ENCODE results near the gene IGFBP3. TPM values are rescaled to one million over a fixed set of nuclear protein-coding genes. Genes with fewer than 3 reads are reported as not detected.
A peak's percentile ranks its signal among the peaks of the same experiment; 100 is the strongest.

IGFBP3 gene
- total and polyA plus RNA-seq, 2 experiments from 2014 or later, result 12.2 to 19.1 TPM

DNA sequence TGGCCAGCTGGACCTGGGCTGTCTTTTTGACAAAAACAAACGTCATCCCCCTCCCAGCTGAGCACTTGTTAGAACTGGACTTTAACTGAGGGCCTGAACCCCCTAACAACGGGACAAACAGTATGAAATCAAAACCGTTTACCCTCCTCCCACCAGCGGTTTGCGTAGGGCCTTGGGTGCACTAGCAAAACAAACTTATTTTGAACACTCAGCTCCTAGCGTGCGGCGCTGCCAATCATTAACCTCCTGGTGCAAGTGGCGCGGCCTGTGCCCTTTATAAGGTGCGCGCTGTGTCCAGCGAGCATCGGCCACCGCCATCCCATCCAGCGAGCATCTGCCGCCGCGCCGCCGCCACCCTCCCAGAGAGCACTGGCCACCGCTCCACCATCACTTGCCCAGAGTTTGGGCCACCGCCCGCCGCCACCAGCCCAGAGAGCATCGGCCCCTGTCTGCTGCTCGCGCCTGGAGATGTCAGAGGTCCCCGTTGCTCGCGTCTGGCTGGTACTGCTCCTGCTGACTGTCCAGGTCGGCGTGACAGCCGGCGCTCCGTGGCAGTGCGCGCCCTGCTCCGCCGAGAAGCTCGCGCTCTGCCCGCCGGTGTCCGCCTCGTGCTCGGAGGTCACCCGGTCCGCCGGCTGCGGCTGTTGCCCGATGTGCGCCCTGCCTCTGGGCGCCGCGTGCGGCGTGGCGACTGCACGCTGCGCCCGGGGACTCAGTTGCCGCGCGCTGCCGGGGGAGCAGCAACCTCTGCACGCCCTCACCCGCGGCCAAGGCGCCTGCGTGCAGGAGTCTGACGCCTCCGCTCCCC lies 32.7 kb downstream of the IGFBP3 start, which contains the start of gene IGFBP1:
IGFBP1 (plus strand) TSS at position 304 of the 808 bp plus-strand sequence; CDS start at position 469, 165 bp downstream.
- H3K36me3 ChIP-seq, result no peaks in the 10 kb centered on the region
- H3K4me3 ChIP-seq, result peak within 1 kb of the TSS; percentile 28
- peak; percentile 42 to 56 for DNase-seq (ENCODE audit: low read depth in 1 of 2, low spot score in 1 of 2)
- peaks cover 77% of the 10 kb centered on the region for H3K27me3 ChIP-seq
- H3K4me1 ChIP-seq (ENCODE audit: low read depth), result no peaks in the 10 kb centered on the region
- TF ChIP-seq, protein P1, sequence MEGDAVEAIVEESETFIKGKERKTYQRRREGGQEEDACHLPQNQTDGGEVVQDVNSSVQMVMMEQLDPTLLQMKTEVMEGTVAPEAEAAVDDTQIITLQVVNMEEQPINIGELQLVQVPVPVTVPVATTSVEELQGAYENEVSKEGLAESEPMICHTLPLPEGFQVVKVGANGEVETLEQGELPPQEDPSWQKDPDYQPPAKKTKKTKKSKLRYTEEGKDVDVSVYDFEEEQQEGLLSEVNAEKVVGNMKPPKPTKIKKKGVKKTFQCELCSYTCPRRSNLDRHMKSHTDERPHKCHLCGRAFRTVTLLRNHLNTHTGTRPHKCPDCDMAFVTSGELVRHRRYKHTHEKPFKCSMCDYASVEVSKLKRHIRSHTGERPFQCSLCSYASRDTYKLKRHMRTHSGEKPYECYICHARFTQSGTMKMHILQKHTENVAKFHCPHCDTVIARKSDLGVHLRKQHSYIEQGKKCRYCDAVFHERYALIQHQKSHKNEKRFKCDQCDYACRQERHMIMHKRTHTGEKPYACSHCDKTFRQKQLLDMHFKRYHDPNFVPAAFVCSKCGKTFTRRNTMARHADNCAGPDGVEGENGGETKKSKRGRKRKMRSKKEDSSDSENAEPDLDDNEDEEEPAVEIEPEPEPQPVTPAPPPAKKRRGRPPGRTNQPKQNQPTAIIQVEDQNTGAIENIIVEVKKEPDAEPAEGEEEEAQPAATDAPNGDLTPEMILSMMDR (IDR thresholded peaks at IDR 0.05; ENCODE audit: low read depth, low read length), result no peak
- no peaks in the 10 kb centered on the region for H3K9me3 ChIP-seq (ENCODE audit: low read depth)
- no peak within 1 kb of the TSS for H3K27ac ChIP-seq

DNA sequence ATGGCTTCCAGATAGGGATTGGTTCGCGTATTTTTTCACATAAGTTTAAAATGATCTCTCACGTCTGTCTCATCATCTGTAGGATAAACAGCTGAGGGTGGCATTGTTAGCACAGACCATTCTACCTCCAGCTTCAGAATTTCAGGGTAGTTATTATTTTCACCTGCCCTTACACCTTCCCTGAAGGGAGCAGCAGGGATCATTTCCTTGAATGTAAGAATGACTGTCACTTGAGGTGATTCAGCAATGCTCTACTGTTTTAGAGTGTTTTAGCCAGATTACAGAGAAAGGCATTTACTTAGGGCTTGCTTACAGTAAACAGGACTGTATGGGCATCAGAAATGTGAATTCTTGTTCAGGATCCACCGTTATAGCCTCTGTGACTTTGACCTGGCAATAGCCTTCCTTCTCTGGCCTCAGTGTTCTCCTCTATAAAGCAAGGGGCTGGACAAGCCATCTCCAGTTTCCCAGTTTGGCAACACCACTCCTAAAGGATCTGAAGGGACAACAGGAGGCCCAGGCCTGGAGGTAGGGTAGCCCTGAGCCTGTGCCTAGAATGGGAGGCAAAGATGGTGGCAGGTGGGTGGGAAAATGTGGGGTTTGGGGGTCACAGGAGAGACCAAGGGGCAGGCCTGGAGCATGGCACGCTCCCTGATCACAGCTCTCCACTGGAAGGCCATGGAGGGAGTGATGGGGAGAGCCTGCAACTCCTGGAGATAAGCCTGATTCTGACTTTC lies 34.0 kb downstream of the IGFBP3 start:
- Histone ChIP-seq H3K4me1 (ENCODE audit: low read depth) (no peaks in the 10 kb centered on the region), H3K36me3 (no peaks in the 10 kb centered on the region), H3K4me3 (no peak overlapping the region), H3K27me3 (peaks cover 66% of the 10 kb centered on the region), H3K27ac (no peak overlapping the region), H3K9me3 (ENCODE audit: low read depth) (no peaks in the 10 kb centered on the region)
- TF ChIP-seq, protein P1 (IDR thresholded peaks at IDR 0.05; ENCODE audit: low read depth, low read length), result no peak
- DNase-seq (ENCODE audit: low read depth in 1 of 2, low spot score in 1 of 2), result no peak

DNA sequence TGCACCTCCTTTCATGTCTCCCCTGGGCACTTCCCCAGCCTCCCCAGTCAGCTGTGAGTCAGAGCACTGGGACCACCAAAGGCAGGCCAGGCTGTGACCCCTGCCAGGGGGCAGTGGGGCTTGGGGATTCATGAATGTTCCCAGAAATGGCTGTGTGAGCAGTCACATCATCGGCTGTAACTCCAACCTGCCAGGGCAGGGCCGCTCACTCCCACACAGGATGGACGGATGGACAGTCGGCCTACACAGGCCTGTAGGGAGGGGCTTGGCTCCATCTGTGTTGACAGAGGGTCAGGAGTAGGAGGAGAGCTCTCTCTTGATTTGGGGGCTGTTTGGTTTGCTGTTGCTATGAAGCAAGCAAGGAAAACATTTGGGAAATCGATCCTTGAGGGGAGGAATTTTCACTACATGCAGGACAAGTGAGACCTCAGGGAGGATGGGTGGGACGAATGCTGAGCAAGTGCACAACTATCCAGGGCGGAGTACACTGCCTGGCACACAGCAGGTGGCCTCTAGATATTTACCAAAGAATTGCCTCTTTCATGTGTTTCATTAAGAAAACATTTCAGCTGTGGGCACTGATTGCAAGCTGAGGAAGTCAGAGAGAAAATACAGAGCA lies 35.7 kb downstream of the IGFBP3 start:
- Histone ChIP-seq H3K27ac (no peak overlapping the region), H3K27me3 (peaks cover 56% of the 10 kb centered on the region), H3K36me3 (no peaks in the 10 kb centered on the region), H3K4me3 (no peak overlapping the region), H3K9me3 (ENCODE audit: low read depth) (no peaks in the 10 kb centered on the region), H3K4me1 (ENCODE audit: low read depth) (no peaks in the 10 kb centered on the region)
- TF ChIP-seq, protein P1 (IDR thresholded peaks at IDR 0.05; ENCODE audit: low read depth, low read length), result no peak
- no peak for DNase-seq (ENCODE audit: low read depth in 1 of 2, low spot score in 1 of 2)

DNA sequence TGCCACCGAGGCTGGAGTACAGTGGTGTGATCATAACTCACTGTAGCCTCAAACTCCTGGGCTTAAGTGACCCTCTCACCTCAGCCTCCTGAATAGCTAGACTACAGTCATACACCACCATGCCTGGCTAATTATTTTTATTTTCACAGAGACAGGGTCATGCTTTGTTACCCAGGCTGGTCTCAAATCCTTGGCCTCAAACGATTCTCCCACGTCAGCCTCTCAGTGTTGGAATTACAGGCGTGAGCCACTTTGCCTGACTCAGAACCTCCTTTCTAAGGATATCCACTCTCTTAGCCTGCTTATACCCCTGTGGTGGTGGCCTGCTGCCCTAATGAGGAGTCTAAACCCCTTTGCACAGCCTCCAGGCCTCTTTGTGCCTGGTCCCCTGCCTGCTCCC lies 36.9 kb downstream of the IGFBP3 start:
- TF ChIP-seq, protein P1 (IDR thresholded peaks at IDR 0.05; ENCODE audit: low read depth, low read length), result no peak
- DNase-seq (ENCODE audit: low read depth in 1 of 2, low spot score in 1 of 2), result no peak
- Histone ChIP-seq H3K9me3 (ENCODE audit: low read depth) (no peaks in the 10 kb centered on the region), H3K36me3 (no peaks in the 10 kb centered on the region), H3K27me3 (peaks cover 43% of the 10 kb centered on the region), H3K4me3 (no peak overlapping the region), H3K27ac (no peak overlapping the region), H3K4me1 (ENCODE audit: low read depth) (no peaks in the 10 kb centered on the region)

DNA sequence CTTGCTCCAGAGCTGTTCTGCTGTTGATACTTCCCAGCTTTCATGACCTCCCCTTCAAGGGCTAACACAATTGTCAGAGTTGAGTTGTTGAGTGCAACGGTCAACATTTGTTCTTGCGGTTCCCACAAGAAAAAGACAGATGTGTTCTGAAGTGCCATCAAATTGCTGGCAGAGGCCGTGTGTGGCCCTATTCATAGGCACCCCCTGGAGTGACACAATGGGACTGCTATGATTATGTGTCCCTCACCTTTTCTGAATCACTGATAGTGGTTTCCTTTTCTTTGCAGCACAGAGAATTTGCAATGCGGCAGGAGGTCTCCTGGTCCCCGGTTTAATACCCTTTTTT lies 38.6 kb downstream of the IGFBP3 start:
- Histone ChIP-seq H3K4me1 (ENCODE audit: low read depth) (no peaks in the 10 kb centered on the region), H3K4me3 (no peak overlapping the region), H3K36me3 (no peaks in the 10 kb centered on the region), H3K27me3 (peaks cover 26% of the 10 kb centered on the region), H3K27ac (no peak overlapping the region), H3K9me3 (ENCODE audit: low read depth) (no peaks in the 10 kb centered on the region)
- no peak for DNase-seq (ENCODE audit: low read depth in 1 of 2, low spot score in 1 of 2)
- TF ChIP-seq, protein P1 (IDR thresholded peaks at IDR 0.05; ENCODE audit: low read depth, low read length), result no peak

Data from cardiac muscle cell (in vitro differentiated cells and primary cell).